K562 (cell line): Measurements from ENCODE around the gene MRI1. TPM values are rescaled to one million over a fixed set of nuclear protein-coding genes. Genes with fewer than 3 reads are reported as not detected.

Experiments used
- ATF6 ChIP-seq: sonication (generic); formaldehyde crosslinking; IDR thresholded peaks from 2 replicates; pipeline ENCODE4 v1.4.0; 2020; ENCODE audit warnings: mild to moderate bottlenecking, missing genetic modification reagents
- FUS ChIP-seq: fragments of 200-400 bp; formaldehyde crosslinking; optimal IDR thresholded peaks from 2 replicates; pipeline ENCODE3; 2017; ENCODE audit warnings: low read depth, low read length
- GABPB1 ChIP-seq: sonication (generic); formaldehyde crosslinking; IDR thresholded peaks from 2 replicates; pipeline ENCODE4 v1.8.0; 2022; ENCODE audit warnings: mild to moderate bottlenecking, missing genetic modification reagents
- HDAC3 ChIP-seq: fragments of 450-650 bp; IDR thresholded peaks from 2 replicates; pipeline ENCODE4 v1.6.1; 2018; ENCODE audit warnings: borderline replicate concordance, mild to moderate bottlenecking, moderate library complexity; ENCODE audit not compliant: partially characterized antibody
- HMBOX1 ChIP-seq: sonication (generic); IDR thresholded peaks from 2 replicates; pipeline ENCODE4 v1.6.1; 2016
- L3MBTL2 ChIP-seq: fragments of 450-650 bp; IDR thresholded peaks from 2 replicates; pipeline ENCODE4 v1.6.1; 2016; ENCODE audit warnings: mild to moderate bottlenecking, moderate library complexity
- MEIS2 ChIP-seq: fragments of 450-650 bp; IDR thresholded peaks from 2 replicates; pipeline ENCODE4 v1.6.1; 2014; ENCODE audit warnings: mild to moderate bottlenecking; ENCODE audit not compliant: partially characterized antibody
- NFXL1 ChIP-seq: fragments of 450-650 bp; formaldehyde crosslinking; IDR thresholded peaks from 2 replicates; pipeline ENCODE4 v1.4.0; 2021; ENCODE audit warnings: mild to moderate bottlenecking
- NR2F6 ChIP-seq: fragments of 450-650 bp; formaldehyde crosslinking; IDR thresholded peaks from 2 replicates; pipeline ENCODE4 v1.4.0; 2020; ENCODE audit warnings: mild to moderate bottlenecking
- PKNOX1 ChIP-seq: fragments of 450-650 bp; IDR thresholded peaks from 2 replicates; pipeline ENCODE4 v1.6.1; 2016
- POLR2A ChIP-seq: fragments of 450-650 bp; conservative IDR thresholded peaks from 2 replicates; pipeline ENCODE4 v1.6.1; 2016
- RBBP5 ChIP-seq: fragments of 200-600 bp; sonication (generic); IDR thresholded peaks from 2 replicates; pipeline ENCODE4 v1.6.1; 2012; ENCODE audit warnings: borderline replicate concordance, mild to moderate bottlenecking, low read length, control low read depth, inconsistent platforms; ENCODE audit not compliant: insufficient read depth, poor library complexity, severe bottlenecking
- RUNX1 ChIP-seq: sonication (generic); IDR thresholded peaks from 2 replicates; pipeline ENCODE4 v1.6.1; 2016; ENCODE audit warnings: antibody characterized with exemption, low read depth
- SAP30 ChIP-seq: fragments of 200-600 bp; sonication (generic); IDR thresholded peaks from 2 replicates; pipeline ENCODE4 v1.6.1; 2012; ENCODE audit warnings: borderline replicate concordance, low read depth, mild to moderate bottlenecking, moderate library complexity, low read length, control low read depth, inconsistent platforms; ENCODE audit not compliant: insufficient read depth, poor library complexity, severe bottlenecking
- TFAM ChIP-seq: fragments of 250-450 bp; sonication (Bioruptor Pico); conservative IDR thresholded peaks from 2 replicates; pipeline ENCODE4 v1.5.0; 2021; ENCODE audit warnings: mild to moderate bottlenecking, moderate library complexity
- YY1 ChIP-seq, 3 experiments: IDR thresholded peaks; 2 replicates each; pipeline ENCODE4 v1.6.1; 2011; ENCODE audit warnings: low read length in 2 of 3, mild to moderate bottlenecking in 2 of 3, moderate library complexity in 2 of 3, borderline replicate concordance in 1 of 3, control low read depth in 1 of 3, low read depth in 1 of 3; ENCODE audit not compliant: insufficient read depth in 3 of 3, insufficient replicate concordance in 2 of 3, control insufficient read depth in 1 of 3, insufficient read length in 1 of 3; ENCODE audit errors: extremely low read depth in 1 of 3
- ZBTB7A ChIP-seq: IDR thresholded peaks from 2 replicates; pipeline ENCODE4 v1.6.1; 2011; ENCODE audit warnings: low read depth, mild to moderate bottlenecking, low read length, moderate library complexity, borderline replicate concordance; ENCODE audit not compliant: control insufficient read depth
- ZNF280B ChIP-seq: fragments of 250-450 bp; sonication (Bioruptor Pico); IDR thresholded peaks from 2 replicates; pipeline ENCODE4 v1.5.1; 2021; ENCODE audit warnings: mild to moderate bottlenecking
- ZNF431 ChIP-seq: sonication (generic); formaldehyde crosslinking; IDR thresholded peaks from 2 replicates; pipeline ENCODE4 v1.8.0; 2022; ENCODE audit warnings: mild to moderate bottlenecking, missing genetic modification reagents
- ZNF655 ChIP-seq: fragments of 250-450 bp; sonication (Bioruptor Pico); IDR thresholded peaks from 2 replicates; pipeline ENCODE4 v1.5.0; 2021
- polyA plus RNA-seq, 8 experiments: library from polyadenylated mRNA; depleted of rRNA in 4 of 8; stranded (reverse) in 5 of 8; unstranded in 3 of 8; fragments of >200 nt; fragmentation: Nextera tagmentation in 2 of 8; fragmentation: Illumina TruSeq in 1 of 8; extraction: Ambion mirVana in 2 of 8; extraction: Trizol in 1 of 8; gene quantifications; 2 replicates each; pipeline versions ENCODE4 v1.2.1 to v1.2.3, GENCODE V29; 2011 to 2014; ENCODE audit warnings: inconsistent platforms in 1 of 8, missing spikeins in 1 of 8
- total RNA-seq, 7 experiments: library from RNA; depleted of rRNA in 6 of 7; stranded (reverse); fragments of >200 nt in 6 of 7; fragmentation: Illumina TruSeq in 2 of 7; extraction: Trizol in 2 of 7; gene quantifications; 2 replicates each; pipeline versions ENCODE4 v1.2.1 to v1.2.3, GENCODE V29; 2011 to 2021; ENCODE audit warnings: low replicate concordance in 1 of 7

The MRI1 gene
- total and polyA plus RNA-seq, 9 of the 15 experiments (the other 6 are each of a cell fraction or from before 2014, with no cell fraction given) = 5.5 to 57.4 (median 28.2) TPM

- TF ChIP-seq FUS (no peak), YY1 (IDR thresholded peaks at IDR 0.05; ENCODE audit: borderline replicate concordance in 1 of 3, control insufficient read depth in 1 of 3, extremely low read depth in 1 of 3, insufficient read depth in 3 of 3, insufficient read length in 1 of 3, insufficient replicate concordance in 2 of 3, low read depth in 1 of 3, low read length in 2 of 3) (peak in 1 of 3 experiments; percentile 12), HMBOX1 (no peak), SAP30 (peak; percentile 33), RUNX1 (no peak), NR2F6 (CRISPR knock-in tag) (no peak), POLR2A (peak; percentile 53; the same call in 1 of the 2 replicates), ZBTB7A (peak; percentile 74), ATF6 (CRISPR knock-in tag) (no peak), PKNOX1 (no peak), ZNF280B (CRISPR knock-in tag) (no peak), ZNF655 (CRISPR knock-in tag) (no peak), TFAM (no peak), HDAC3 (no peak), GABPB1 (CRISPR knock-in tag) (peak; percentile 35; the same call in 1 of the 2 replicates), RBBP5 (no peak), ZNF431 (CRISPR knock-in tag) (no peak), MEIS2 (peak; percentile 40), NFXL1 (CRISPR knock-in tag) (no peak), L3MBTL2 (peak; percentile 28; the same call in 1 of the 2 replicates)
Observed at GRCh38 chr19:13764101-13764807, at the start of gene MRI1 (continued).
